LNCAP (cell line): ENCODE results near the gene SGPP1.

Experiments
- CTCF ChIP-seq: fragments of 450-650 bp; IDR thresholded peaks from 2 replicates; pipeline ENCODE4 v1.5.1; 2017; ENCODE audit warnings: mild to moderate bottlenecking

Gene SGPP1

GRCh38 chr14:63677891-63678379, 49.9 kb downstream of the SGPP1 start:
- no peak for TF ChIP-seq CTCF

GRCh38 chr14:63676615-63677014, 51.2 kb downstream of the SGPP1 start:
- no peak for TF ChIP-seq CTCF

GRCh38 chr14:63673886-63674497, 53.9 kb downstream of the SGPP1 start:
- TF ChIP-seq CTCF = no peak

- no peak for TF ChIP-seq CTCF
These were observed 54.6 kb downstream of the SGPP1 start for GRCh38 chr14:63673255-63673654.

GRCh38 chr14:63672417-63673180, 55.3 kb downstream of the SGPP1 start:
- no peak for TF ChIP-seq CTCF

- TF ChIP-seq CTCF = no peak
These were observed 55.9 kb downstream of the SGPP1 start for GRCh38 chr14:63671987-63672386.

GRCh38 chr14:63670692-63671091, 57.2 kb downstream of the SGPP1 start:
- no peak for TF ChIP-seq CTCF
